Kidney (tissue), 14 donors: ENCODE results near the gene NT5DC3. TPM values are rescaled to one million over a fixed set of nuclear protein-coding genes. Genes with fewer than 3 reads are reported as not detected.
"Not testable (repeated sequence)": the region's sequence is repeated elsewhere in the genome, so short reads cannot be mapped to it uniquely, and the experiment has no call there.

Experiments
- DNase-seq, 5 donors: peaks; one replicate each; pipeline ENCODE4 v3.0.0-alpha.2; 2013 to 2020
- FAIRE-seq: peaks from 2 replicates; lab custom pipeline; 2012; peaks lifted over from hg19 to GRCh38; lab: Jason Lieb, UNC
- H3K27ac ChIP-seq, 2 donors: one replicate each; pipeline ENCODE4 v1.7.0; 2013; ENCODE audit warnings: low read depth in 2 of 2, low read length in 2 of 2, inconsistent platforms in 1 of 2
- H3K27me3 ChIP-seq: one replicate; pipeline ENCODE4 v1.7.1; 2013; ENCODE audit warnings: low read length, inconsistent platforms; ENCODE audit not compliant: control insufficient read depth, insufficient read depth
- H3K36me3 ChIP-seq, 3 donors: one replicate each; pipeline versions ENCODE4 v1.7.0 to v1.7.1; 2013; ENCODE audit warnings: low read length in 3 of 3, control low read depth in 1 of 3, inconsistent platforms in 1 of 3; ENCODE audit not compliant: insufficient read depth in 3 of 3, control insufficient read depth in 2 of 3
- H3K4me1 ChIP-seq, 3 donors: one replicate each; pipeline versions ENCODE4 v1.7.0 to v1.7.1; 2013; ENCODE audit warnings: low read length in 3 of 3, inconsistent platforms in 1 of 3, low read depth in 1 of 3; ENCODE audit not compliant: control insufficient read depth in 2 of 3, insufficient read depth in 2 of 3
- H3K4me3 ChIP-seq, 3 donors: one replicate each; pipeline versions ENCODE4 v1.7.0 to v1.8.1; 2013; ENCODE audit warnings: low read length in 3 of 3, control low read depth in 1 of 3, inconsistent platforms in 1 of 3
- H3K9ac ChIP-seq, 3 donors: one replicate each; pipeline versions ENCODE4 v1.7.0 to v1.7.1; 2013; ENCODE audit warnings: low read length in 3 of 3, control low read depth in 1 of 3, inconsistent platforms in 1 of 3
- H3K9me3 ChIP-seq, 3 donors: one replicate each; pipeline versions ENCODE4 v1.7.0 to v1.7.1; 2013; ENCODE audit warnings: low read length in 3 of 3, control low read depth in 1 of 3, inconsistent platforms in 1 of 3; ENCODE audit not compliant: control insufficient read depth in 2 of 3, insufficient read depth in 1 of 3
- CTCF ChIP-seq: IDR thresholded peaks from 3 replicates; pipeline ENCODE4 v1.5.1; 2012; ENCODE audit warnings: mild to moderate bottlenecking, moderate library complexity, borderline replicate concordance; ENCODE audit not compliant: insufficient read depth; ENCODE audit errors: extremely low read depth
- intact Hi-C: fragments of 100-400 bp; cut with DNase I; formaldehyde crosslinking; loops from one replicate; pipeline ENCODE4 v1.11.1; 2022
- polyA plus RNA-seq: library from polyadenylated mRNA; stranded (reverse); fragments of 350-450 nt; fragmentation: Illumina TruSeq; extraction: RNeasy Lipid Tissue Mini Kit (QIAGEN cat#74804); gene quantifications from one replicate; pipeline ENCODE4 v1.2.3, GENCODE V29; 2014; ENCODE audit warnings: low read depth, low replicate concordance; ENCODE audit not compliant: insufficient read depth
- total RNA-seq: library from RNA; stranded (reverse); fragmentation: NEBNext Ultra II Directional; extraction: Animal tissue kit (Norgen Biotek cat#: 25700); gene quantifications from one replicate; pipeline ENCODE4 v1.2.1, GENCODE V29; 2021
- donor health status: control.
- donor health status: control.
- donor health status: control.
- donor health status: control.
- donor health status: control.
- donor health status: DM: yes; HTN: yes; CAD: no.
- donor health status: Normal renal cell carcinoma (clear cell type).

The NT5DC3 gene
- total and polyA plus RNA-seq, 2 donors from 2014 or later, result 1.1 to 7.8 TPM

DNA sequence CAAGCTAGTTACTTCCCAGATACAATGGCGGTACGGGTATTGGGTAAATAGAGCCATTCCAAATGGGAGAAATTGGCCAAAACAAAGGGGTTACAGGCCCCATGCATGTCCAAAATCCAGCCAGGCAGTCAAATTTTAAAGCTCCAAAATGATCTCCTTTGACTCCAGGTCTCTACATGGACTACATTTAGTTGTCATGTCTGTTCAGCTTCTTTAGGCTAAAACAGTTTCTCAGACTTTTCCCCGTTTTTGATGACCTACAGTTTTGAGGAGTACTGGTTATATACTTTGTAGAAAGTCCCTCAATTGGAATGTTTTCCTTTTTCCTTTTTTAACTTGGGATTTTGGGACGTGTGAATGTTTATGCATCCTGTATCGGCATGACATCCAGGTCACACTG, 4.7 kb downstream of the NT5DC3 start:
- H3K4me1 ChIP-seq, result no peaks in the 10 kb centered on the region
- DNase-seq (no peak), FAIRE-seq (no peak)
- no peak overlapping the region for H3K27ac ChIP-seq
- H3K36me3 ChIP-seq, result no peaks in the 10 kb centered on the region
- no peak for TF ChIP-seq CTCF
- intact Hi-C loops, result no loop called here
- H3K27me3 ChIP-seq, result no peaks in the 10 kb centered on the region
- no peak overlapping the region for H3K4me3 ChIP-seq
- H3K9ac ChIP-seq, result no peak overlapping the region
- H3K9me3 ChIP-seq, result no peaks in the 10 kb centered on the region

GRCh38 chr12:103835747-103836335, 5.2 kb downstream of the NT5DC3 start:
- H3K9me3 ChIP-seq, H3K36me3 ChIP-seq, DNase-seq, H3K27ac ChIP-seq, H3K4me1 ChIP-seq, H3K9ac ChIP-seq, H3K27me3 ChIP-seq, FAIRE-seq, H3K4me3 ChIP-seq, intact Hi-C loops: not testable (repeated sequence)

DNA sequence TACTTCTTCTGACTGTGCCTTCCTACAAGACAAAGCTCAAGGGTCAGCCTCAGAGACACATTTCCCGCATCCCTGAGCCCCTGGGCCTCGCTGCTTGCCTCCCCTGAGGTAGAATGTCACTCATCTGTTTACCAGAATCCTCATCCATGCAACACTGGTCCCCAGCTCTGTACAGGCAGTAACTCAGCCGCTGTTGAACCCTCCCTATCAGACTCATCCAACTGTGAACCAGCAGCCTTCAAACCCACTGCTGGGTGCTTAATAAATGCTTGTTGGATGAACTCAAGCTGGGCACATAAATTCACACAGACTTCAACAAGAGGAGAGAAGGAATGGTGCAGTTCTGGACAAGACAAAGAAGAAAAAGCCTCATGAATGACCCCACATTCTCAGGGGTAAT, 6.1 kb downstream of the NT5DC3 start:
- FAIRE-seq (no peak), DNase-seq (peak in 4 of 5 donors; percentile 38 to 57 (median 48))
- Histone ChIP-seq H3K9ac (no peak overlapping the region), H3K9me3 (no peaks in the 10 kb centered on the region), H3K36me3 (no peaks in the 10 kb centered on the region), H3K27ac (no peak overlapping the region), H3K27me3 (no peaks in the 10 kb centered on the region), H3K4me3 (no peak overlapping the region), H3K4me1 (no peaks in the 10 kb centered on the region)
- intact Hi-C loops, result no loop called here
- TF ChIP-seq CTCF, result no peak

- no peak for FAIRE-seq
- H3K4me1 ChIP-seq, result no peaks in the 10 kb centered on the region
- no peaks in the 10 kb centered on the region for H3K36me3 ChIP-seq
- intact Hi-C loops, result no loop called here
- H3K27ac ChIP-seq, result no peak overlapping the region
- H3K9ac ChIP-seq, result no peak overlapping the region
- no peak for TF ChIP-seq CTCF
- no peaks in the 10 kb centered on the region for H3K9me3 ChIP-seq
- no peaks in the 10 kb centered on the region for H3K27me3 ChIP-seq
- H3K4me3 ChIP-seq, result no peak overlapping the region
- DNase-seq, result no peak
Observed at GRCh38 chr12:103833891-103834290, 7.1 kb downstream of the NT5DC3 start.
